IMR-90 (cell line): Measurements from ENCODE around the gene CACNB2. TPM values are rescaled to one million over a fixed set of nuclear protein-coding genes. Genes with fewer than 3 reads are reported as not detected.
A peak's percentile ranks its signal among the peaks of the same experiment; 100 is the strongest.

Source experiments
- ATAC-seq: fragments of 200-7000 bp; cut with Tn5 transposase; 2 replicates; pipeline ENCODE4 v1.9.1; 2020; ENCODE audit warnings: low read depth, mild to moderate bottlenecking, moderate library complexity
- BruUV-seq: library from RNA; stranded (reverse); fragments of 400-500 nt; replicated peaks from 2 replicates; lab custom pipeline; 2021; lab: Mats Ljungman, UMichigan
- CTCF ChIA-PET: fragments of 300-600 bp; formaldehyde crosslinking; extraction: SDS; loops from one replicate; lab custom pipeline; 2021; ENCODE audit warnings: antibody characterized with exemption; lab: Yijun Ruan, JAX
- POLR2A ChIA-PET: fragments of 300-600 bp; sonication (Branson Sonifier 250); formaldehyde crosslinking; loops from one replicate; lab custom pipeline; 2022; ENCODE audit warnings: antibody characterized with exemption; ENCODE audit not compliant: unreplicated experiment; lab: Charles Lee
- DNase-seq: peaks from one replicate; pipeline ENCODE4 v3.0.0; 2013
- H2AFZ ChIP-seq: replicated peaks from 2 replicates; pipeline ENCODE3; 2013; ENCODE audit warnings: low read length, mild to moderate bottlenecking; ENCODE audit not compliant: poor library complexity
- H2AK5ac ChIP-seq: 2 replicates; pipeline ENCODE4 v1.6.1; 2013; ENCODE audit warnings: low read depth, low read length, inconsistent platforms
- H2AK9ac ChIP-seq: replicated peaks from 2 replicates; pipeline ENCODE3; 2013; ENCODE audit warnings: mild to moderate bottlenecking, low read depth, low read length, moderate library complexity; ENCODE audit not compliant: poor library complexity
- H2BK120ac ChIP-seq: 2 replicates; pipeline ENCODE4 v1.6.1; 2013; ENCODE audit warnings: low read depth, low read length, inconsistent platforms
- H2BK15ac ChIP-seq: 3 replicates; pipeline ENCODE4 v1.6.1; 2013; ENCODE audit warnings: low read depth, low read length, inconsistent platforms
- H2BK20ac ChIP-seq: 2 replicates; pipeline ENCODE4 v1.6.1; 2013; ENCODE audit warnings: low read depth, mild to moderate bottlenecking, inconsistent platforms, low read length, moderate library complexity
- H2BK5ac ChIP-seq: 2 replicates; pipeline ENCODE4 v1.6.1; 2013; ENCODE audit warnings: mild to moderate bottlenecking, low read depth, low read length, inconsistent platforms; ENCODE audit not compliant: poor library complexity, severe bottlenecking
- H3K14ac ChIP-seq: replicated peaks from 2 replicates; pipeline ENCODE4 v1.6.1; 2013; ENCODE audit warnings: low read depth, low read length, inconsistent platforms
- H3K18ac ChIP-seq: 2 replicates; pipeline ENCODE4 v1.6.1; 2013; ENCODE audit warnings: low read depth, low read length, control low read depth
- H3K23ac ChIP-seq: 2 replicates; pipeline ENCODE4 v1.6.1; 2013; ENCODE audit warnings: low read depth, low read length, inconsistent platforms
- H3K27ac ChIP-seq: 2 replicates; pipeline ENCODE4 v1.5.1; 2013; ENCODE audit warnings: mild to moderate bottlenecking, control low read depth, low read length; ENCODE audit not compliant: insufficient read depth
- H3K27me3 ChIP-seq: 2 replicates; pipeline ENCODE4 v1.6.1; 2013; ENCODE audit warnings: low read length; ENCODE audit not compliant: control insufficient read depth, insufficient read depth
- H3K36me3 ChIP-seq: 2 replicates; pipeline ENCODE4 v1.6.1; 2013; ENCODE audit warnings: low read length, mixed read lengths; ENCODE audit not compliant: control insufficient read depth, insufficient read depth
- H3K4ac ChIP-seq: 2 replicates; pipeline ENCODE4 v1.6.1; 2013; ENCODE audit warnings: low read depth, low read length, inconsistent platforms
- H3K4me1 ChIP-seq: 2 replicates; pipeline ENCODE4 v1.6.1; 2013; ENCODE audit warnings: low read length, mixed read lengths; ENCODE audit not compliant: control insufficient read depth, insufficient read depth
- H3K4me2 ChIP-seq: 2 replicates; pipeline ENCODE4 v1.6.1; 2013; ENCODE audit warnings: low read depth, mild to moderate bottlenecking, control low read depth, low read length, moderate library complexity
- H3K4me3 ChIP-seq: 2 replicates; pipeline ENCODE4 v1.5.1; 2013; ENCODE audit warnings: low read depth, mild to moderate bottlenecking, control low read depth, low read length, moderate library complexity; ENCODE audit not compliant: insufficient read depth
- H3K56ac ChIP-seq: 2 replicates; pipeline ENCODE4 v1.6.1; 2013; ENCODE audit warnings: low read length, inconsistent platforms; ENCODE audit not compliant: insufficient read depth; ENCODE audit errors: extremely low read depth
- H3K79me1 ChIP-seq, 2 experiments: 2 replicates each; pipeline ENCODE4 v1.6.1; 2013; ENCODE audit warnings: low read length in 2 of 2, inconsistent platforms in 1 of 2, low read depth in 1 of 2
- H3K9ac ChIP-seq: 2 replicates; pipeline ENCODE4 v1.6.1; 2013; ENCODE audit warnings: low read depth, low read length, control low read depth
- H3K9me1 ChIP-seq: 2 replicates; pipeline ENCODE4 v1.6.1; 2013; ENCODE audit warnings: low read length, inconsistent platforms; ENCODE audit not compliant: insufficient read depth
- H3K9me3 ChIP-seq: 2 replicates; pipeline ENCODE4 v1.6.1; 2013; ENCODE audit warnings: low read length; ENCODE audit not compliant: control insufficient read depth, insufficient read depth
- H4K20me1 ChIP-seq: 2 replicates; pipeline ENCODE4 v1.6.1; 2013; ENCODE audit warnings: low read length, inconsistent platforms; ENCODE audit not compliant: insufficient read depth
- H4K5ac ChIP-seq: 2 replicates; pipeline ENCODE4 v1.6.1; 2013; ENCODE audit warnings: mild to moderate bottlenecking, low read depth, low read length, control low read depth
- H4K8ac ChIP-seq, 2 experiments: 2 replicates each; pipeline ENCODE4 v1.6.1; 2013; ENCODE audit warnings: low read depth in 2 of 2, low read length in 2 of 2, control low read depth in 1 of 2, inconsistent platforms in 1 of 2
- H4K91ac ChIP-seq: 2 replicates; pipeline ENCODE4 v1.6.1; 2013; ENCODE audit warnings: low read depth, low read length, inconsistent platforms; ENCODE audit not compliant: insufficient read depth
- BHLHE40 ChIP-seq: fragments of 150-350 bp; IDR thresholded peaks from 2 replicates; pipeline ENCODE4 v1.6.1; 2016; ENCODE audit warnings: mild to moderate bottlenecking, low read depth, low read length
- CHD1 ChIP-seq: IDR thresholded peaks from 2 replicates; pipeline ENCODE4 v1.6.1; 2012; ENCODE audit warnings: low read depth, low read length, improper control_type of control experiment
- FOS ChIP-seq: fragments of 150-350 bp; IDR thresholded peaks from 2 replicates; pipeline ENCODE4 v1.6.1; 2016; ENCODE audit warnings: low read depth, low read length
- MAZ ChIP-seq: IDR thresholded peaks from 2 replicates; pipeline ENCODE4 v1.6.1; 2012; ENCODE audit warnings: low read depth, mild to moderate bottlenecking, low read length, improper control_type of control experiment, moderate library complexity, borderline replicate concordance
- MXI1 ChIP-seq: IDR thresholded peaks from 2 replicates; pipeline ENCODE4 v1.6.1; 2012; ENCODE audit warnings: low read depth, mild to moderate bottlenecking, low read length, moderate library complexity, borderline replicate concordance
- NFE2L2 ChIP-seq: fragments of 150-350 bp; IDR thresholded peaks from 2 replicates; pipeline ENCODE4 v1.6.1; 2016; ENCODE audit warnings: low read depth, mild to moderate bottlenecking, low read length
- POLR2A ChIP-seq: IDR thresholded peaks from 2 replicates; pipeline ENCODE4 v1.6.1; 2012; ENCODE audit warnings: mild to moderate bottlenecking, low read depth, low read length
- RAD21 ChIP-seq: IDR thresholded peaks from 2 replicates; pipeline ENCODE4 v1.6.1; 2012; ENCODE audit warnings: low read length, improper control_type of control experiment
- RCOR1 ChIP-seq: IDR thresholded peaks from 2 replicates; pipeline ENCODE4 v1.6.1; 2012; ENCODE audit warnings: mild to moderate bottlenecking, low read length, improper control_type of control experiment; ENCODE audit not compliant: insufficient replicate concordance
- RFX5 ChIP-seq: IDR thresholded peaks from 2 replicates; pipeline ENCODE4 v1.8.0; 2012; ENCODE audit warnings: low read depth, mild to moderate bottlenecking, low read length, moderate library complexity
- WGBS, 2 experiments: methylation state at CpG; one replicate each; pipeline versions ENCODE4 v1.1.5 to v1.1.7; 2013; ENCODE audit warnings: missing lambda C conversion rate in 2 of 2; ENCODE audit not compliant: insufficient read length in 1 of 2; ENCODE audit errors: extremely low coverage in 2 of 2; 5-methylcytosine and 5-hydroxymethylcytosine counted together
- dilution Hi-C: fragments of 300-500 bp; cut with HindIII; formaldehyde crosslinking; loops from one replicate; pipeline ENCODE4 v1.14.3; 2018; ENCODE audit warnings: low sequenced_read_pairs; ENCODE audit not compliant: unreplicated experiment
- in situ Hi-C: fragments of 300-500 bp; cut with MboI; formaldehyde crosslinking; loops from 3 replicates; pipeline ENCODE4 v1.14.3; 2019; ENCODE audit warnings: low sequenced_read_pairs, inconsistent platforms, mixed read lengths
- intact Hi-C: fragments of 100-400 bp; cut with micrococcal nuclease; formaldehyde crosslinking; loops from 2 replicates; pipeline ENCODE4 v1.10.0; 2022
- polyA plus RNA-seq, 3 experiments: library from polyadenylated mRNA; depleted of rRNA; stranded (reverse); fragments of >200 nt; gene quantifications; 2 replicates each; pipeline ENCODE4 v1.2.3, GENCODE V29; 2012; ENCODE audit warnings: low replicate concordance in 1 of 3
- total RNA-seq: library from RNA; depleted of rRNA; stranded (reverse); fragments of >200 nt; gene quantifications from 2 replicates; pipeline ENCODE4 v1.2.3, GENCODE V29; 2012
- TF ChIP-seq, protein P1 (sequence below): fragments of 150-350 bp; IDR thresholded peaks from 2 replicates; pipeline ENCODE4 v1.6.1; 2017; ENCODE audit warnings: mild to moderate bottlenecking, antibody characterized with exemption, low read length, low read depth
- TF ChIP-seq, protein P2 (sequence below): fragments of 150-350 bp; IDR thresholded peaks from 2 replicates; pipeline ENCODE4 v1.6.1; 2016; ENCODE audit warnings: low read depth, mild to moderate bottlenecking, low read length, moderate library complexity, borderline replicate concordance

CACNB2 gene
- total and polyA plus RNA-seq, 2 of the 4 experiments (the other 2 are of a cell fraction) = 0.36 TPM

DNA sequence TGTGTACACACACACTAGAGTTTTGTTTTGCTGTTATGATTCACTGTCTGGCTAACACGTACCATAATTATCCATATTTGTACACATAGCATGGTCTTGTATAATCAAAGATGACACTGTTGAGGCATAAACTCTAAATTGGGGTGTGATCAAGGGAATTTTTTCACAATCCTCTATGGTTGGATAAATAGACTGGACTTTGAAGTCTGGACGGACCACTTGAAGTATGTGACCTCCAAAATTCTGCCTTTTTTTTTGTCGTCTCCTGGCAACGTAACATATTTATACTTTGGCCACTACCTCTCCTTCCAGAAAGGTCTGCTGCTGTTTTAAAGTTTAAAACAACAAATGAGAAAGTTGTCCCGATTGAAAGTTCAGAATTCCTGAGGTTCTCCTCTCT is 193.4 kb downstream of the CACNB2 start:
- TF ChIP-seq POLR2A (no peak), RFX5 (no peak), RAD21 (no peak), BHLHE40 (no peak), NFE2L2 (no peak), CHD1 (no peak), FOS (no peak), MAZ (no peak), RCOR1 (no peak), MXI1 (no peak)
- TF ChIP-seq, protein P1, sequence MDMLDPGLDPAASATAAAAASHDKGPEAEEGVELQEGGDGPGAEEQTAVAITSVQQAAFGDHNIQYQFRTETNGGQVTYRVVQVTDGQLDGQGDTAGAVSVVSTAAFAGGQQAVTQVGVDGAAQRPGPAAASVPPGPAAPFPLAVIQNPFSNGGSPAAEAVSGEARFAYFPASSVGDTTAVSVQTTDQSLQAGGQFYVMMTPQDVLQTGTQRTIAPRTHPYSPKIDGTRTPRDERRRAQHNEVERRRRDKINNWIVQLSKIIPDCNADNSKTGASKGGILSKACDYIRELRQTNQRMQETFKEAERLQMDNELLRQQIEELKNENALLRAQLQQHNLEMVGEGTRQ = no peak
- TF ChIP-seq, protein P2, sequence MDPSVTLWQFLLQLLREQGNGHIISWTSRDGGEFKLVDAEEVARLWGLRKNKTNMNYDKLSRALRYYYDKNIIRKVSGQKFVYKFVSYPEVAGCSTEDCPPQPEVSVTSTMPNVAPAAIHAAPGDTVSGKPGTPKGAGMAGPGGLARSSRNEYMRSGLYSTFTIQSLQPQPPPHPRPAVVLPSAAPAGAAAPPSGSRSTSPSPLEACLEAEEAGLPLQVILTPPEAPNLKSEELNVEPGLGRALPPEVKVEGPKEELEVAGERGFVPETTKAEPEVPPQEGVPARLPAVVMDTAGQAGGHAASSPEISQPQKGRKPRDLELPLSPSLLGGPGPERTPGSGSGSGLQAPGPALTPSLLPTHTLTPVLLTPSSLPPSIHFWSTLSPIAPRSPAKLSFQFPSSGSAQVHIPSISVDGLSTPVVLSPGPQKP = no peak
- intact Hi-C loops = loop anchor here (5.0 kb wide), 1 partner anchor 34 kb away; no protein-coding TSS in a partner anchor
- no peak overlapping the region for H4K91ac ChIP-seq
- H4K20me1 ChIP-seq = no peaks in the 10 kb centered on the region
- no peak overlapping the region for H3K18ac ChIP-seq
- H3K79me1 ChIP-seq = no peaks in the 10 kb centered on the region
- H3K9me3 ChIP-seq = no peaks in the 10 kb centered on the region; the same call in 1 of the 2 replicates
- H2BK15ac ChIP-seq = no peak overlapping the region
- no peak overlapping the region for H3K9ac ChIP-seq
- DNase-seq = no peak
- dilution Hi-C loops = no loop called here
- H2AK9ac ChIP-seq = no peak overlapping the region
- WGBS, 2 experiments = no CpG with 5 or more reads among the region's 5 CpGs
- CTCF ChIA-PET = no interaction called here
- BruUV-seq = no TSS peak
- no peak overlapping the region for H2AFZ ChIP-seq
- H3K4ac ChIP-seq = no peak overlapping the region
- ATAC-seq = no peak
- no peak overlapping the region for H2BK120ac ChIP-seq
- no peak overlapping the region for H3K27ac ChIP-seq
- no peak overlapping the region for H4K8ac ChIP-seq
- H3K9me1 ChIP-seq = no peaks in the 10 kb centered on the region
- H3K4me2 ChIP-seq = peak overlapping the region; percentile 61; the same call in 1 of the 2 replicates
- no peak overlapping the region for H2BK20ac ChIP-seq
- H2AK5ac ChIP-seq = no peak overlapping the region
- H3K4me3 ChIP-seq = no peak overlapping the region
- POLR2A ChIA-PET = no interaction called here
- no peak overlapping the region for H2BK5ac ChIP-seq
- in situ Hi-C loops = no loop called here
- H3K14ac ChIP-seq = no peak overlapping the region
- no peaks in the 10 kb centered on the region for H3K36me3 ChIP-seq
- H3K27me3 ChIP-seq = no peaks in the 10 kb centered on the region
- no peak overlapping the region for H3K56ac ChIP-seq
- no peak overlapping the region for H3K23ac ChIP-seq
- H4K5ac ChIP-seq = no peak overlapping the region
- peaks cover 6% of the 10 kb centered on the region for H3K4me1 ChIP-seq
